Mesenchymal stem cell (in vitro differentiated cells and primary cell): ENCODE results near the gene GNLY. TPM values are rescaled to one million over a fixed set of nuclear protein-coding genes. Genes with fewer than 3 reads are reported as not detected.
A peak's percentile ranks its signal among the peaks of the same experiment; 100 is the strongest.

Source experiments
- DNase-seq: peaks from one replicate; pipeline ENCODE4 v3.0.0-alpha.2; 2013
- H2AFZ ChIP-seq: one replicate; pipeline ENCODE4 v1.6.1; 2013; ENCODE audit warnings: low read depth, mild to moderate bottlenecking, control low read depth, inconsistent platforms, low read length, moderate library complexity
- H2AK5ac ChIP-seq: 2 replicates; pipeline ENCODE4 v1.6.1; 2013; ENCODE audit warnings: low read length, moderate library complexity, mild to moderate bottlenecking, inconsistent platforms; ENCODE audit not compliant: severe bottlenecking
- H2BK120ac ChIP-seq: one replicate; pipeline ENCODE4 v1.6.1; 2013; ENCODE audit warnings: low read depth, mild to moderate bottlenecking, inconsistent platforms, low read length, moderate library complexity
- H2BK12ac ChIP-seq, 2 experiments: one replicate each; pipeline ENCODE4 v1.6.1; 2013; ENCODE audit warnings: inconsistent platforms in 2 of 2, low read length in 2 of 2, mild to moderate bottlenecking in 2 of 2, moderate library complexity in 2 of 2, control low read depth in 1 of 2
- H2BK15ac ChIP-seq: one replicate; pipeline ENCODE4 v1.6.1; 2013; ENCODE audit warnings: mild to moderate bottlenecking, low read depth, inconsistent platforms; ENCODE audit not compliant: poor library complexity, severe bottlenecking
- H2BK5ac ChIP-seq: 2 replicates; pipeline ENCODE4 v1.6.1; 2013; ENCODE audit warnings: low read depth, mild to moderate bottlenecking, low read length, control low read depth, inconsistent platforms; ENCODE audit not compliant: poor library complexity, severe bottlenecking
- H3K14ac ChIP-seq, 2 experiments: one replicate each; pipeline ENCODE4 v1.6.1; 2013; ENCODE audit warnings: inconsistent platforms in 2 of 2, low read length in 2 of 2, control low read depth in 1 of 2, mild to moderate bottlenecking in 1 of 2, moderate library complexity in 1 of 2
- H3K18ac ChIP-seq, 2 experiments: one replicate each; pipeline ENCODE4 v1.6.1; 2013; ENCODE audit warnings: inconsistent platforms in 2 of 2, low read length in 2 of 2, control low read depth in 1 of 2, low read depth in 1 of 2, mild to moderate bottlenecking in 1 of 2
- H3K23ac ChIP-seq, 2 experiments: one replicate each; pipeline ENCODE4 v1.6.1; 2013; ENCODE audit warnings: inconsistent platforms in 2 of 2, low read length in 2 of 2, mild to moderate bottlenecking in 2 of 2, moderate library complexity in 2 of 2, control low read depth in 1 of 2
- H3K27ac ChIP-seq: 2 replicates; pipeline ENCODE4 v1.5.1; 2013; ENCODE audit warnings: mild to moderate bottlenecking, moderate library complexity, low read length, control low read depth, inconsistent platforms; ENCODE audit not compliant: poor library complexity, severe bottlenecking
- H3K27me3 ChIP-seq, 2 experiments: 2 replicates each; pipeline versions ENCODE4 v1.6.1 to v1.7.0; 2013; ENCODE audit warnings: low read length in 2 of 2, mild to moderate bottlenecking in 2 of 2, moderate library complexity in 2 of 2, control low read depth in 1 of 2, inconsistent platforms in 1 of 2; ENCODE audit not compliant: control insufficient read depth in 1 of 2, insufficient read depth in 1 of 2
- H3K36me3 ChIP-seq, 2 experiments: 2 replicates each; pipeline versions ENCODE4 v1.6.1 to v1.7.0; 2013; ENCODE audit warnings: low read length in 2 of 2, control low read depth in 1 of 2, inconsistent platforms in 1 of 2, low read depth in 1 of 2, mild to moderate bottlenecking in 1 of 2; ENCODE audit not compliant: insufficient read depth in 2 of 2, control insufficient read depth in 1 of 2
- H3K4ac ChIP-seq, 2 experiments: one replicate each; pipeline ENCODE4 v1.6.1; 2013; ENCODE audit warnings: inconsistent platforms in 2 of 2, low read length in 2 of 2, mild to moderate bottlenecking in 2 of 2, moderate library complexity in 2 of 2, control low read depth in 1 of 2, low read depth in 1 of 2
- H3K4me1 ChIP-seq: 2 replicates; pipeline ENCODE4 v1.6.1; 2013; ENCODE audit warnings: low read depth, low read length, control low read depth; ENCODE audit not compliant: control insufficient read depth, insufficient read depth
- H3K4me2 ChIP-seq: 2 replicates; pipeline ENCODE4 v1.6.1; 2013; ENCODE audit warnings: low read length, mild to moderate bottlenecking, inconsistent platforms; ENCODE audit not compliant: poor library complexity, severe bottlenecking
- H3K4me3 ChIP-seq, 2 experiments: 2 replicates each; pipeline versions ENCODE4 v1.5.1 to v1.7.0; 2013; ENCODE audit warnings: low read length in 2 of 2, mild to moderate bottlenecking in 2 of 2, control low read depth in 1 of 2, low read depth in 1 of 2; ENCODE audit not compliant: insufficient read depth in 1 of 2
- H3K79me1 ChIP-seq: replicated peaks from 2 replicates; pipeline ENCODE4 v1.6.1; 2013; ENCODE audit warnings: mild to moderate bottlenecking, control low read depth, low read length, inconsistent platforms; ENCODE audit not compliant: poor library complexity, severe bottlenecking
- H3K9ac ChIP-seq: 2 replicates; pipeline ENCODE4 v1.7.0; 2013; ENCODE audit warnings: mild to moderate bottlenecking, low read length, moderate library complexity
- H3K9me3 ChIP-seq: 2 replicates; pipeline ENCODE4 v1.7.0; 2013; ENCODE audit warnings: mild to moderate bottlenecking, low read length; ENCODE audit not compliant: control insufficient read depth
- H4K8ac ChIP-seq: one replicate; pipeline ENCODE4 v1.6.1; 2013; ENCODE audit warnings: inconsistent platforms, mild to moderate bottlenecking, low read length, moderate library complexity
- H4K91ac ChIP-seq: one replicate; pipeline ENCODE4 v1.6.1; 2013; ENCODE audit warnings: mild to moderate bottlenecking, low read length, inconsistent platforms
- WGBS: methylation state at CpG from one replicate; pipeline ENCODE4 v1.1.7; 2013; ENCODE audit warnings: mixed read lengths; 5-methylcytosine and 5-hydroxymethylcytosine counted together
- small RNA-seq: library from polyadenylated mRNA; stranded (forward); fragments of <200 nt; extraction: miRNeasy Mini kit (QIAGEN cat#:217004); gene quantifications from one replicate; pipeline ENCODE3, GENCODE V24; 2013; ENCODE audit warnings: low read depth

The GNLY gene

DNA sequence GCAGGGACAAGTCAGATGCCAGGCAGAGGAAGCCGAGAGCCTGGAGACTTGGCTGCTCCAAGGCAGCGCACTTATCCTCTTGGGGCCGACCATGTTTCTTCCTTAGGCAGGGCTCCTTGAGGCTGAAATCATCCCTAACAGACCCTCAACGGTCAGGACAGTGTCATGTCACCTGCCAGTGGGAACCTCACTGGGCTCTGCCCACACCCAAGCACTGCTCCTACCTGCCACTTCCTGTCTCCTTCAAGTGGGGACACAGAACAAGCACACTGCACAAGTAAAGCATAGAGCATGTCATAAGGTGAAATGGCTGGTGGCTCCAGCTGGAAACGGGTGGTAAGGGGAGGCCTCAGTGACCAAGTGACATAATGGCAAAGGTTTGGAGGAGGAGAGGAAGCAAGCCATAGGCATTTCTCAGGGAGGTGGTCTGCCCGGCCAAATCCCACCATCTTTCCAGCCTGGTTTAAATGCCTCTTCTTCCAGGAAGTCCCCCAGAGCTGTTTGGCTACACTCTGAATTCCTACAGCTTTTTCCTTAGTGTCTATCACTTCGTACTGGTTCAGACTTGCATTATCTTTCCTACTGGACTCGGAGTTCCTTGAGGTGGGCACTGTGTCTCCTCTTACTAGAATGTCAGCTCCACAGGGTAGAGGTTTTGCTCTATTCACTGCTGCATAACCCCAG lies 52.3 kb downstream of the GNLY start:
- Histone ChIP-seq H3K4me3 (no peak overlapping the region), H4K91ac (no peak overlapping the region), H3K36me3 (no peaks in the 10 kb centered on the region), H3K27me3 (peaks cover 8 to 21% of the 10 kb centered on the region in 2 experiments), H3K79me1 (no peaks in the 10 kb centered on the region), H3K27ac (no peak overlapping the region), H2BK5ac (no peak overlapping the region), H3K4ac (no peak overlapping the region), H4K8ac (no peak overlapping the region), H2AK5ac (peak overlapping the region; percentile 34), H2AFZ (no peak overlapping the region), H2BK12ac (peak overlapping the region; percentile 8 to 12), H3K23ac (no peak overlapping the region), H3K4me1 (peaks cover 48% of the 10 kb centered on the region), H3K18ac (peak overlapping the region in 1 of 2 experiments; percentile 67), H3K4me2 (no peak overlapping the region), H3K9ac (peak overlapping the region; percentile 70), H3K14ac (no peak overlapping the region), H2BK15ac (no peak overlapping the region), H3K9me3 (no peaks in the 10 kb centered on the region), H2BK120ac (no peak overlapping the region)
- no peak for DNase-seq
- 79% methylated on average over 8 of the region's 8 CpGs for WGBS

DNA sequence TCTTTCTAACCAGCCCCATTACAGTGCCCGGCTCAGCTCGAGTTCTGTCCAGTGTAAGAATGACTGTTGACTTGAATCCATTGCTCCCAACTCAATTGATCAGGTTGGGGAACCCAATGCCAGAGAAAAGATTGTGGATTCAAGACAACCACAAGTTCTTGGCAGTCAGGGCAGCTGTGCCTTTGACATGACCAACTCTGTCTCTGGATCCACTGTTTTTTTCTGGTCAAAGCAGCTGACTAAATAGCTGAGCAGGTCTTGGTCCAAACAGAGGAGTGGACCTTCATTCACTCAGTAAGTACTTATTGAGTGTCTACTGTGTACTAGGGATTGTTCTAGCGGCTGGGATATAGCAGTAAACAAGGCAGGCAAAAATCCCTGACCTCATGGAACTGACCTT lies 53.3 kb downstream of the GNLY start:
- Histone ChIP-seq H4K8ac (no peak overlapping the region), H2BK120ac (no peak overlapping the region), H3K14ac (no peak overlapping the region), H2BK5ac (no peak overlapping the region), H3K36me3 (no peaks in the 10 kb centered on the region), H2BK15ac (no peak overlapping the region), H3K9ac (no peak overlapping the region), H3K23ac (no peak overlapping the region), H3K18ac (no peak overlapping the region), H3K9me3 (no peaks in the 10 kb centered on the region), H3K4me2 (no peak overlapping the region), H3K4me3 (no peak overlapping the region), H3K79me1 (no peaks in the 10 kb centered on the region), H3K27me3 (peaks cover 18 to 21% of the 10 kb centered on the region in 2 experiments), H3K4me1 (peaks cover 41% of the 10 kb centered on the region), H2AK5ac (no peak overlapping the region), H4K91ac (no peak overlapping the region), H2BK12ac (peak overlapping the region in 1 of 2 experiments; percentile 15), H2AFZ (no peak overlapping the region), H3K27ac (no peak overlapping the region), H3K4ac (no peak overlapping the region)
- DNase-seq: no peak
- WGBS: 91% methylated on average over 3 of the region's 3 CpGs

GRCh38 chr2:85748039-85748734 lies 54.0 kb downstream of the GNLY start:
- DNase-seq: no peak
- no peak overlapping the region for H2BK5ac ChIP-seq
- H3K4ac ChIP-seq: no peak overlapping the region
- no peak overlapping the region for H3K23ac ChIP-seq
- no peak overlapping the region for H2BK12ac ChIP-seq
- no peak overlapping the region for H3K9ac ChIP-seq
- no peak overlapping the region for H3K27ac ChIP-seq
- H4K91ac ChIP-seq: no peak overlapping the region
- H4K8ac ChIP-seq: no peak overlapping the region
- 77% methylated on average over 7 of the region's 9 CpGs for whole genome bisulfite sequencing
- H3K14ac ChIP-seq: no peak overlapping the region
- H3K9me3 ChIP-seq: no peaks in the 10 kb centered on the region
- peaks cover 37% of the 10 kb centered on the region for H3K4me1 ChIP-seq
- no peak overlapping the region for H3K4me2 ChIP-seq
- no peaks in the 10 kb centered on the region for H3K36me3 ChIP-seq
- no peak overlapping the region for H2AFZ ChIP-seq
- peak overlapping the region in 1 of 2 experiments; percentile 37 for H3K18ac ChIP-seq
- no peak overlapping the region for H2BK120ac ChIP-seq
- H3K27me3 ChIP-seq: peaks cover 25% of the 10 kb centered on the region in 2 experiments
- H2BK15ac ChIP-seq: no peak overlapping the region
- no peaks in the 10 kb centered on the region for H3K79me1 ChIP-seq
- no peak overlapping the region for H3K4me3 ChIP-seq
- H2AK5ac ChIP-seq: no peak overlapping the region

Small RNA genes within 50 kb of the gene (small RNA-seq; reads per million reads assigned to genes)
- not detected for gene RNU1-38P
